OCI-LY3 (cell line): ENCODE measurements around the gene ANKRD34B.

Experiments
- H2AFZ ChIP-seq: fragments of 200-600, 300-600 bp; shearing (Covaris generic); 2 replicates; pipeline ENCODE4 v1.6.0; 2014; ENCODE audit warnings: antibody characterized with exemption, low read depth, low read length
- H3K27ac ChIP-seq: fragments of 200-600, 300-600 bp; sonication (generic); 2 replicates; pipeline ENCODE4 v1.5.1; 2014; ENCODE audit warnings: mild to moderate bottlenecking, low read length, moderate library complexity, mixed read lengths
- H3K27me3 ChIP-seq: fragments of 200-600, 300-600 bp; sonication (generic); 2 replicates; pipeline ENCODE4 v1.6.1; 2014; ENCODE audit warnings: low read depth, low read length, mixed read lengths
- H3K36me3 ChIP-seq: fragments of 200-600, 300-600 bp; sonication (generic); replicated peaks from 2 replicates; pipeline ENCODE3; 2014; ENCODE audit warnings: low read depth, low read length, mixed read lengths
- H3K4me1 ChIP-seq: fragments of 300-600, 200-600 bp; sonication (generic); 2 replicates; pipeline ENCODE4 v1.6.1; 2014; ENCODE audit warnings: low read length, mixed read lengths
- H3K4me2 ChIP-seq: fragments of 200-600, 300-600 bp; sonication (generic); 2 replicates; pipeline ENCODE4 v1.6.1; 2014; ENCODE audit warnings: low read length, mixed read lengths
- H3K4me3 ChIP-seq: fragments of 300-600, 200-600 bp; sonication (generic); 2 replicates; pipeline ENCODE4 v1.5.1; 2014; ENCODE audit warnings: antibody characterized with exemption, mild to moderate bottlenecking, low read length, moderate library complexity
- H3K79me2 ChIP-seq: fragments of 300-600, 200-600 bp; shearing (Covaris generic); 2 replicates; pipeline ENCODE4 v1.6.1; 2014; ENCODE audit warnings: mild to moderate bottlenecking, low read length, mixed read lengths
- H3K9ac ChIP-seq: fragments of 300-600, 200-600 bp; shearing (Covaris generic); 2 replicates; pipeline ENCODE4 v1.6.0; 2014; ENCODE audit warnings: mild to moderate bottlenecking, low read length, moderate library complexity
- H3K9me3 ChIP-seq: fragments of 200-600, 300-600 bp; shearing (Covaris generic); 2 replicates; pipeline ENCODE4 v1.6.1; 2014; ENCODE audit warnings: low read length, mixed read lengths; ENCODE audit not compliant: insufficient read depth
- H4K20me1 ChIP-seq: fragments of 200-600, 300-600 bp; sonication (generic); 2 replicates; pipeline ENCODE4 v1.6.1; 2016; ENCODE audit warnings: low read length, mixed read lengths; ENCODE audit not compliant: insufficient read depth
- CTCF ChIP-seq: fragments of 200-600, 300-600 bp; sonication (generic); IDR thresholded peaks from 2 replicates; pipeline ENCODE4 v1.5.1; 2014; ENCODE audit warnings: antibody characterized with exemption, low read length, low read depth
- EZH2phosphoT487 ChIP-seq: fragments of 200-600 bp; shearing (Covaris generic); IDR thresholded peaks from 2 replicates; pipeline ENCODE4 v1.6.1; 2018; ENCODE audit warnings: antibody characterized with exemption, mixed run types, low read depth

Gene ANKRD34B

GRCh38 chr5:80569961-80570786 is at the start of gene ANKRD34B:
Gene ANKRD34B (minus strand): TSS chr5:80570280. CDS start chr5:80560019, 10,261 bp downstream.
- Histone ChIP-seq H3K4me1 (no peaks in the 10 kb centered on the region), H3K36me3 (no peaks in the 10 kb centered on the region), H3K9me3 (no peaks in the 10 kb centered on the region), H4K20me1 (no peaks in the 10 kb centered on the region), H3K4me2 (no peak within 1 kb of the TSS), H3K27ac (no peak within 1 kb of the TSS), H3K4me3 (no peak within 1 kb of the TSS), H3K79me2 (no peaks in the 10 kb centered on the region), H3K27me3 (no peaks in the 10 kb centered on the region), H3K9ac (no peak within 1 kb of the TSS), H2AFZ (no peak within 1 kb of the TSS)
- TF ChIP-seq EZH2phosphoT487 (no peak), CTCF (no peak)

GRCh38 chr5:80619086-80619485 is 49.0 kb upstream of the ANKRD34B start:
- Histone ChIP-seq H3K79me2 (no peaks in the 10 kb centered on the region), H3K4me2 (no peak overlapping the region), H2AFZ (no peak overlapping the region), H4K20me1 (no peaks in the 10 kb centered on the region), H3K9me3 (no peaks in the 10 kb centered on the region), H3K27ac (no peak overlapping the region), H3K4me3 (no peak overlapping the region), H3K36me3 (no peaks in the 10 kb centered on the region), H3K9ac (no peak overlapping the region), H3K27me3 (no peaks in the 10 kb centered on the region), H3K4me1 (no peaks in the 10 kb centered on the region)
- no peak for TF ChIP-seq EZH2phosphoT487
- TF ChIP-seq CTCF = no peak

GRCh38 chr5:80618438-80618837 is 48.4 kb upstream of the ANKRD34B start:
- Histone ChIP-seq H3K27ac (no peak overlapping the region), H3K4me1 (no peaks in the 10 kb centered on the region), H4K20me1 (no peaks in the 10 kb centered on the region), H2AFZ (no peak overlapping the region), H3K4me3 (no peak overlapping the region), H3K36me3 (no peaks in the 10 kb centered on the region), H3K27me3 (no peaks in the 10 kb centered on the region), H3K9me3 (no peaks in the 10 kb centered on the region), H3K4me2 (no peak overlapping the region), H3K79me2 (no peaks in the 10 kb centered on the region), H3K9ac (no peak overlapping the region)
- TF ChIP-seq EZH2phosphoT487 (no peak), CTCF (no peak)

- H3K9me3 ChIP-seq = no peaks in the 10 kb centered on the region
- no peak overlapping the region for H3K9ac ChIP-seq
- no peak overlapping the region for H3K4me2 ChIP-seq
- H3K4me3 ChIP-seq = no peak overlapping the region
- H2AFZ ChIP-seq = no peak overlapping the region
- no peaks in the 10 kb centered on the region for H3K27me3 ChIP-seq
- TF ChIP-seq CTCF (no peak), EZH2phosphoT487 (no peak)
- no peaks in the 10 kb centered on the region for H3K36me3 ChIP-seq
- H3K4me1 ChIP-seq = no peaks in the 10 kb centered on the region
- H4K20me1 ChIP-seq = no peaks in the 10 kb centered on the region
- no peak overlapping the region for H3K27ac ChIP-seq
- H3K79me2 ChIP-seq = no peaks in the 10 kb centered on the region
Measured at GRCh38 chr5:80615266-80615914, 45.3 kb upstream of the ANKRD34B start.
